Activated naive CD8-positive, alpha-beta T cell treated with anti-CD3 and anti-CD28 coated beads, Interleukin-2, amount 10 ng/mL, durations not matched to agents 7 days and 5 days (primary cell): ENCODE measurements around the gene PI16. TPM values are rescaled to one million over a fixed set of nuclear protein-coding genes. Genes with fewer than 3 reads are reported as not detected.

Source experiments
- ATAC-seq: fragments of 150-1000 bp; cut with Tn5 transposase; one replicate; pipeline ENCODE4 v1.10.0; 2021; ENCODE audit warnings: low read depth, moderate library complexity
- POLR2A ChIA-PET: fragments of 350-600 bp; sonication (Branson Sonifier 250); formaldehyde crosslinking; loops from one replicate; lab custom pipeline; 2021; ENCODE audit warnings: antibody characterized with exemption; lab: Charles Lee
- DNase-seq: peaks from one replicate; pipeline ENCODE4 v3.0.0; 2021
- H3K27ac Mint-ChIP-seq: one replicate; pipeline ENCODE4 v1.8.0; 2022; ENCODE audit warnings: mild to moderate bottlenecking, mixed read lengths
- H3K27me3 Mint-ChIP-seq: one replicate; pipeline ENCODE4 v1.8.0; 2022; ENCODE audit warnings: mild to moderate bottlenecking, moderate library complexity, mixed read lengths
- H3K36me3 Mint-ChIP-seq: one replicate; pipeline ENCODE4 v1.8.0; 2021; ENCODE audit warnings: mild to moderate bottlenecking, mixed read lengths
- H3K4me1 Mint-ChIP-seq: one replicate; pipeline ENCODE4 v1.8.0; 2021; ENCODE audit warnings: mixed read lengths
- H3K4me3 Mint-ChIP-seq: one replicate; pipeline ENCODE4 v1.8.0; 2022; ENCODE audit warnings: mild to moderate bottlenecking, moderate library complexity, mixed read lengths
- H3K9me3 Mint-ChIP-seq: one replicate; pipeline ENCODE4 v1.8.0; 2021; ENCODE audit warnings: mixed read lengths
- total RNA-seq, 2 experiments: library from RNA; stranded (reverse); gene quantifications; one replicate each; pipeline ENCODE4 v1.2.3, GENCODE V29; 2021

Gene PI16
- total RNA-seq, 2 experiments from 2014 or later = 0.37 to 0.86 TPM

- ATAC-seq (no peak), DNase-seq (no peak)
- POLR2A ChIA-PET = interaction anchor here (0.8 to 2.7 kb wide), 6 partner anchors 10 to 68 kb away, joined by 3 to 10 read pairs (median 4); partner anchors contain the start of genes C6orf89 and MTCH1
- H3K9me3 Mint-ChIP-seq = no peaks in the 10 kb centered on the region
- H3K4me1 Mint-ChIP-seq = peaks cover 41% of the 10 kb centered on the region
- no peaks in the 10 kb centered on the region for H3K36me3 Mint-ChIP-seq
- no peak overlapping the region for H3K27ac Mint-ChIP-seq
- peak overlapping the region; percentile 21 for H3K4me3 Mint-ChIP-seq
- H3K27me3 Mint-ChIP-seq = peaks cover 14% of the 10 kb centered on the region
Measured at GRCh38 chr6:36953931-36954261, 642 bp upstream of the PI16 start.

- no peaks in the 10 kb centered on the region for H3K9me3 Mint-ChIP-seq
- no peak for ATAC-seq
- H3K27me3 Mint-ChIP-seq = peaks cover 12% of the 10 kb centered on the region
- H3K36me3 Mint-ChIP-seq = no peaks in the 10 kb centered on the region
- POLR2A ChIA-PET = interaction anchor here (0.8 to 2.7 kb wide), 5 partner anchors 30 to 70 kb away, joined by 3 to 10 read pairs (median 4); partner anchors contain the start of genes C6orf89 and MTCH1
- no peak for DNase-seq
- H3K4me1 Mint-ChIP-seq = peaks cover 36% of the 10 kb centered on the region
- H3K27ac Mint-ChIP-seq = no peak overlapping the region
- H3K4me3 Mint-ChIP-seq = peak overlapping the region; percentile 20
Measured at GRCh38 chr6:36955136-36955535, 598 bp downstream of the PI16 start.

- POLR2A ChIA-PET = interaction anchor here (0.8 to 2.7 kb wide), 4 partner anchors 29 to 70 kb away, joined by 3 to 7 read pairs (median 4); partner anchors contain the start of genes C6orf89 and MTCH1
- H3K27ac Mint-ChIP-seq = peak overlapping the region; percentile 64
- ATAC-seq = peak; percentile 46
- peak overlapping the region; percentile 20 for H3K4me3 Mint-ChIP-seq
- peaks cover 12% of the 10 kb centered on the region for H3K27me3 Mint-ChIP-seq
- H3K36me3 Mint-ChIP-seq = no peaks in the 10 kb centered on the region
- peaks cover 42% of the 10 kb centered on the region for H3K4me1 Mint-ChIP-seq
- H3K9me3 Mint-ChIP-seq = no peaks in the 10 kb centered on the region
- no peak for DNase-seq
Measured at GRCh38 chr6:36955671-36956445, 1.3 kb downstream of the PI16 start.

- no peak overlapping the region for H3K4me3 Mint-ChIP-seq
- no peak for ATAC-seq
- peaks cover 48% of the 10 kb centered on the region for H3K4me1 Mint-ChIP-seq
- H3K27me3 Mint-ChIP-seq = peaks cover 12% of the 10 kb centered on the region
- H3K27ac Mint-ChIP-seq = peak overlapping the region; percentile 64
- no peaks in the 10 kb centered on the region for H3K36me3 Mint-ChIP-seq
- DNase-seq = no peak
- POLR2A ChIA-PET = interaction anchor here (1.2 kb wide), 1 partner anchor 25 kb away, joined by 3 read pairs; no protein-coding TSS in a partner anchor
- no peaks in the 10 kb centered on the region for H3K9me3 Mint-ChIP-seq
Measured at GRCh38 chr6:36956446-36956820, 1.9 kb downstream of the PI16 start.

GRCh38 chr6:36957773-36958271 is 3.3 kb downstream of the PI16 start:
- DNase-seq = no peak
- no peaks in the 10 kb centered on the region for H3K36me3 Mint-ChIP-seq
- H3K4me3 Mint-ChIP-seq = no peak overlapping the region

GRCh38 chr6:36958775-36959554 is 4.4 kb downstream of the PI16 start:
- POLR2A ChIA-PET = no interaction called here
- no peaks in the 10 kb centered on the region for H3K9me3 Mint-ChIP-seq
- DNase-seq (no peak), ATAC-seq (no peak)
- peaks cover 12% of the 10 kb centered on the region for H3K27me3 Mint-ChIP-seq
- H3K4me1 Mint-ChIP-seq = peaks cover 52% of the 10 kb centered on the region
- no peaks in the 10 kb centered on the region for H3K36me3 Mint-ChIP-seq
- H3K4me3 Mint-ChIP-seq = no peak overlapping the region
- no peak overlapping the region for H3K27ac Mint-ChIP-seq

More at GRCh38 chr6:36957773-36958271, 3.3 kb downstream of the PI16 start:
- peaks cover 12% of the 10 kb centered on the region for H3K27me3 Mint-ChIP-seq
- no peak for ATAC-seq
- no peaks in the 10 kb centered on the region for H3K9me3 Mint-ChIP-seq
- POLR2A ChIA-PET = no interaction called here
- peaks cover 50% of the 10 kb centered on the region for H3K4me1 Mint-ChIP-seq
- no peak overlapping the region for H3K27ac Mint-ChIP-seq

GRCh38 chr6:36959555-36960250 is 5.2 kb downstream of the PI16 start:
- DNase-seq = no peak
- Mint-ChIP-seq H3K9me3 (no peaks in the 10 kb centered on the region), H3K36me3 (no peaks in the 10 kb centered on the region), H3K27me3 (peaks cover 12% of the 10 kb centered on the region), H3K4me3 (no peak overlapping the region), H3K27ac (peak overlapping the region; percentile 23), H3K4me1 (peaks cover 50% of the 10 kb centered on the region)
- ATAC-seq = no peak
- POLR2A ChIA-PET = no interaction called here

- peaks cover 41% of the 10 kb centered on the region for H3K4me1 Mint-ChIP-seq
- POLR2A ChIA-PET = no interaction called here
- peaks cover 6% of the 10 kb centered on the region for H3K27me3 Mint-ChIP-seq
- H3K4me3 Mint-ChIP-seq = no peak overlapping the region
- peak overlapping the region; percentile 62 for H3K27ac Mint-ChIP-seq
- H3K36me3 Mint-ChIP-seq = peaks cover 2% of the 10 kb centered on the region
- no peaks in the 10 kb centered on the region for H3K9me3 Mint-ChIP-seq
- DNase-seq (no peak), ATAC-seq (no peak)
Measured at GRCh38 chr6:36961441-36962435, 7.2 kb downstream of the PI16 start.

GRCh38 chr6:36962874-36963273 is 8.3 kb downstream of the PI16 start:
- peaks cover 38% of the 10 kb centered on the region for H3K4me1 Mint-ChIP-seq
- H3K36me3 Mint-ChIP-seq = peaks cover 2% of the 10 kb centered on the region
- peak overlapping the region; percentile 43 for H3K4me3 Mint-ChIP-seq
- peak; percentile 64 for ATAC-seq
- H3K9me3 Mint-ChIP-seq = no peaks in the 10 kb centered on the region
- POLR2A ChIA-PET = interaction anchor here (0.9 to 1.5 kb wide), 4 partner anchors 8 to 208 kb away, joined by 3 to 10 read pairs (median 3); partner anchors contain the start of genes MTCH1 and PI16
- DNase-seq = peak; percentile 79
- H3K27me3 Mint-ChIP-seq = no peaks in the 10 kb centered on the region
- H3K27ac Mint-ChIP-seq = peak overlapping the region; percentile 74

GRCh38 chr6:36963451-36964290 is 9.1 kb downstream of the PI16 start:
- POLR2A ChIA-PET = interaction anchor here (0.5 to 1.5 kb wide), 5 partner anchors 9 to 1737 kb away, joined by 3 to 10 read pairs (median 3); partner anchors contain the start of genes MTCH1 and PI16
- Mint-ChIP-seq H3K9me3 (no peaks in the 10 kb centered on the region), H3K36me3 (peaks cover 10% of the 10 kb centered on the region), H3K4me1 (peaks cover 38% of the 10 kb centered on the region), H3K4me3 (peak overlapping the region; percentile 66), H3K27me3 (no peaks in the 10 kb centered on the region), H3K27ac (peak overlapping the region; percentile 74)
- peak; percentile 58 for DNase-seq
- ATAC-seq = peak; percentile 77

GRCh38 chr6:36964349-36964748 is 9.8 kb downstream of the PI16 start:
- H3K27ac Mint-ChIP-seq = peak overlapping the region; percentile 59
- DNase-seq (no peak), ATAC-seq (no peak)
- H3K4me1 Mint-ChIP-seq = peaks cover 38% of the 10 kb centered on the region
- peaks cover 12% of the 10 kb centered on the region for H3K36me3 Mint-ChIP-seq
- no peaks in the 10 kb centered on the region for H3K27me3 Mint-ChIP-seq
- H3K4me3 Mint-ChIP-seq = no peak overlapping the region
- POLR2A ChIA-PET = no interaction called here
- no peaks in the 10 kb centered on the region for H3K9me3 Mint-ChIP-seq
